HG03066 (cell line): ENCODE data around the gene CNN2.
"Not testable (repeated sequence)": the region's sequence is repeated elsewhere in the genome, so short reads cannot be mapped to it uniquely, and the experiment has no call there.

Experiments
- ATAC-seq: cut with Tn5 transposase; IDR thresholded peaks from one replicate; pipeline ENCODE4 v1.9.1; 2021; ENCODE audit warnings: low read depth; ENCODE audit not compliant: unreplicated experiment

CNN2 gene

DNA sequence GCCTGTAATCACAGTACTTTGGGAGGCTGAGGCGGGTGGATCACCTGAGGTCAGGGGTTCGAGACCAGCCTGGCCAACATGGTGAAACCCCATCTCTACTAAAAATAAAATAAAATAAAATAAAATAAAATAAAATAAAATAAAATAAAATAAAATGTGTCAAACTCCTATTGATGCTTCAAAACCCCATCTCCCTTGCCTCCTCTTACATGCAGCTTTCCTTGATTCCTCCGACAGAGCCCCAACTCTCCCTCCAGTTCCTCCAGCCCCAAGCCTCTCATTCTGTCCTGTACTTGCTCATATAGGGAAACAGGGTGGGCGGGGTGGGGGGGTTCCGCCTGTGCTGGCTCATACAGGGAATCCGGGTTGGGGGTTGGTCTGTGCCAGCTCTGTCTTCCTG is 1.3 kb upstream of the CNN2 start:
- not testable (repeated sequence) for ATAC-seq

DNA sequence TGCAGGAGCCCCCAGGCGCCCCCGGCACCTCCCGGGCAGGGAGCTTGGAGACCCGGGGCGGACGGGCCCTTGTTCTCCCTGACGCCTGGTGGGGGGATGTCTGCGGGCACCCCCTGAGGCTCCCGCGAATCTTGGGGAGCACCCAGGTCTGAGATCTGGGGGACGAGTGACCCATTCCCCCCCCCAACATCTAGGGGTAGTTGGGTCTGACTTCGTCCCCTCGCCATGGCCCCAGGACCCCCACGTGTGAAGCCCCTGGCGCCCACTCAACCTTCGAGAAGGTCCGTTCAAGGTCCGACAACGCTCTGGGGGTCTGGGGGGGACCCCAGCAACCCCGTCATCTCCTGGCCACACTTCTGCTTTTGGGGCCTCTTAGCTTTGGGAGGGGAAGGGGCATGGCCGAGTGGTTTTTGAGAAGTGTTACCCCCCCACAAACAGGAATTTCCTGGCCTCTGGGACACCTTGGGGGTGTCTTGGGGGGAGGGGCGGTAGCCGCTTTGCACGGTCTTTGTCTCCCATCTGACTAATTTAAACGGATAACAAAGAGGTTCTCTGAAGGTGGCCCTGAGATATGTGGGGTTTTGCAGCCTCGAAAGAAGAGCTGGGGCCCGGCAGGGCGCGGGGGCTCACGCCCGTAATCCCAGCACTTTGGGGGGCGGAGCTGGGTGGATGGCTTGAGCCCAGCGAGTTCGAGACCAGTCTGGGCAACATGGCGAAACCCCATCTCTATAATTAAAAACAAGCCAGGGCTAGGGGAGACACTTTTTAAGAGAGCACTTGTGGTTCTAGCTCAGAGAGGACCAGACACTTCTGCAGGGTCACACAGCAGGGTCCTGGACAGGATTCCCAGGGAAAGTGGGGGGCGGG is 608 bp downstream of the CNN2 start:
- no peak for ATAC-seq

DNA sequence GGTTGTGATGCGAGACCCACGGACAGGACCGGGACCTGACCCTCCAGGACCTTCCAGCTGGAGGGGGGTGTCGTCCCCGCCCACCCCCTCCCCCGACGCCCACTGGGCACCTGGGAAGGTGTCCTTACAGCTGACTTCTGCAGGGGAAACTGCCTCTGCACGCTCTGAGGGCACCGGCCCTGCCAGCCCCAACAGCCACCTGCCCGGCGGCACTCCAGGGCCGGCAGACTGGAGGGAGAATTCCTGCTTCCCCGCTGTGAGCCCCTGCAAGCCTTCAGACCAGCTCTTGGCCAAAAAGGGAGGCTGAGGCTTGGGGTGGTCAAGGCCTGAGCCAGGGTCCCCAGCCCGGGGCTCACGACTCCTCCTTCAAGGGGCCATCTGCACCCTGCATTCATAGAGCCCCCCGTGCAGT is 1.2 kb downstream of the CNN2 start:
- no peak for ATAC-seq

DNA sequence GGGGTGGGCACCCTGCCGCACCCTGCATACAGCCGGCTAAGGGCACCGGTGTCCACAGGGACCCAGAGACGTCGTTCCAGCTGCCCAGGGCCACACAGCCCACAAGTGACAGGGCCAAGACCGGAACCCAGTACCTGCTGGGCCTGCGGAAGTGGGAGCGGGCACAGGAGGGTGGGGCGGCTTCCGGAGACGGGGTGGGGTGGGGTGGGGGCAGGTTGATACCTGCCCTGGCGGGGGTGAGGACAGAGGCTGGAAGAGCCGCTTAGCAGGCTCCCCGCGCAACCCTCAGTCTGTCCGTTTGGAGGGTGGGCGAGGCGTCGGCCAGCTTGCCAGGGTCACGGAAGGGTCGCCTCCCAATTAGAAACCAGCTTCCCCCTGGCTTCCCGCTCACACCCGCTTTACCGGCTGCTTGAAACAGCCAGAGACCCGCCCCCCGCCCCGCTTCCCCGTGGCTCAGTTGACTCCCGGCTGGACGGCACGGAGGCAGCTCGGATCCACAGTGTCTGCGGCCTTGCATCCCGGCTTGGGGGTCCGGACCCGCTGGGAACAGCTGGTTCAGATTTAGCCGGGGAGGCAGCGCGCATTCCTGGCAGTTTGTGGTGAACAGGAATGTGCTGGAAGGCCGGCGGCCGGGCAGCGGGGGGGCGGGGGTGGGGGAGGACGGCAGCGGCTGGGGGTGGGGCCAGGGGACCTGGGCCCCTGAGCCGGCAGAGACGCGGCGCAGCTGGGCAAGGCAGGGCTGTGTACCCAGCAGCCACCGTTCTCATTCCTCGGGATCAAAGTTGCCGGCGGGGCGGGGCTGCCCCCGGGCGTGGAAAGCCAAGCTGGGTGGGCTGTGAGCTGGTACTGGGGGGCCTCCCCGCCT is 1.9 kb downstream of the CNN2 start:
- no peak for ATAC-seq

DNA sequence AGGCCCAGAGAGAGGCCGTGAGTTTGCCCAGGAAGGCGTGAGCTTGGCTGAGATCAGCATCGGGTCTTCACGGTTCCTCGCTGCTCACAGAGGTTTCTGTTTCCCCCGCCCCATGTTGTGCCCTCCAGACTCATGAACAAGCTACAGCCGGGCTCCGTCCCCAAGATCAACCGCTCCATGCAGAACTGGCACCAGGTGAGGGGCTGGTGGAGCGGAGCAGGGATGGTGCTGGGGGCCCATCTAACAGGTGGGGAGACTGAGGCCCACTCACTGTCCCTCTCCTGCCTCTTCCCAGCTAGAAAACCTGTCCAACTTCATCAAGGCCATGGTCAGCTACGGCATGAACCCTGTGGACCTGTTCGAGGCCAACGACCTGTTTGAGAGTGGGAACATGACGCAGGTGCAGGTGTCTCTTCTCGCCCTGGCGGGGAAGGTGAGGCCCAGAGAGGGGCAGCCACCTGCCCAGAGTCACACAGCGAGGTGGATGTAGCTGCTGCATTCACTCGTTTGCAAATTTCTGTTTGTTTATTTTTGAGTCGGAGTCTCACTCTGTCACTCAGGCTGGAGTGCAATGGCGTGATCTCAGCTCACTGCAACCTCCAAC is 6.0 kb downstream of the CNN2 start:
- ATAC-seq, result no peak

DNA sequence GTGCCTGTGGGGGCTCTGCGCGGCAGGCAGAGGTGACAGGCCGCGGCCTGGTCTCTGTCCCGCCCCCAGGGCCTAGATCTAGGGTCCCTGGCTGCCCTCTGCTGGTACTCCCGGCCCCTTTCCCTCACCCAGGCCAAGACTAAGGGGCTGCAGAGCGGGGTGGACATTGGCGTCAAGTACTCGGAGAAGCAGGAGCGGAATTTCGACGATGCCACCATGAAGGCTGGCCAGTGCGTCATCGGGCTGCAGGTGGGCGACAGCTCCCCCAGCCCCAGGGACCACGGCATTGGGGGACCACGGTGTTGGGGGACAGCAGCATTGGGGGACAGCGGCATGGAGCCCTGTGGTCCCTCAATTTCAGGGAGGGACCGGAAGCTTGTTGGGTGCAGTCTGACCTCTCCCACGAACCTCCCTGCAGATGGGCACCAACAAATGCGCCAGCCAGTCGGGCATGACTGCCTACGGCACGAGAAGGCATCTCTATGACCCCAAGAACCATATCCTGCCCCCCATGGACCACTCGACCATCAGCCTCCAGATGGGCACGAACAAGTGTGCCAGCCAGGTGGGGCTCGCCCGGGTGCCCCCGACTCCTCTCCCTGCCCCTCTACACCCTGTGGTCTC is 9.7 kb downstream of the CNN2 start:
- no peak for ATAC-seq

DNA sequence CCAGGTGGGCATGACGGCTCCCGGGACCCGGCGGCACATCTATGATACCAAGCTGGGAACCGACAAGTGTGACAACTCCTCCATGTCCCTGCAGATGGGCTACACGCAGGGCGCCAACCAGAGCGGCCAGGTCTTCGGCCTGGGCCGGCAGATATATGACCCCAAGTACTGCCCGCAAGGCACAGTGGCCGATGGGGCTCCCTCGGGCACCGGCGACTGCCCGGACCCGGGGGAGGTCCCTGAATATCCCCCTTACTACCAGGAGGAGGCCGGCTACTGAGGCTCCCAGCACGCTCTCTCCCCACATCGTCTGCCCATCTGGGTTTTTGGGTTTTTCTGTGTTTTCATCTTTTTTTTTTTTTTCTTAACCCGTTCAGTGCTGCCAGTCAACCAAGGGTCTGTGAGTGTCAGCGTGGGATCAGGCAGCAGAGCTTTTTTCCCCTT is 11.2 kb downstream of the CNN2 start:
- ATAC-seq, result no peak

DNA sequence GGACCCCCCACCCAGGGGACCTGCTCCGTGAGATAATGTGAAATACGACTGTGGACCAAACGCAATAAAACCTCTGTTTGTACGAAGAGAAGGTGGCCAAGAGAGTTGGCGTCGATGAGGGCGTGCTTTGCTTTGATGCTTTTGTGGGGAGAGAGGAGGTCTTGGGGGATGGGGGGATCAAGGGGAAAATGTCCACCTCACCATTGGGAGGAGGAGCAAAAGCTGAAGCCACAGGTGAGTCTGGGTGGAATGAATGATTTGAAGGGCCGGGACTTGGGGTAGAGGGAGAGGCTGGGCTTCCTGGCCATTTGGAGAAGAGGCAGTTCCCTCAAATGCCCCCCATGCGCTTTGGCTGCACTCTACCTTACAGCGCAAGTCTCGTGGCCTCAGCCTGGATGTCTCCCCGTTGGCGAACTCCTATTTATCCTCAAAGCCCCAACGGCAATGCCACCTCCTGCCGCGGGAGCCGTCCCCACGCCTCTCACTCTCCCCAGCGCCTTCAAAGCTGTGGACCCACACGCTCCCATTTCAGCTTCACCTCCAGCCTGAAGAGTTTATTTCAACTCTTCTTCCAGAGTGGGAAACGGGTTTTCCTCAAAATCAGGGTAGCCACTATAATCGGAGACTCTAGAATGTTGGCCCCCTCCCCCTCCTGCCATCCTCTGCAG is 12.7 kb downstream of the CNN2 start:
- no peak for ATAC-seq

DNA sequence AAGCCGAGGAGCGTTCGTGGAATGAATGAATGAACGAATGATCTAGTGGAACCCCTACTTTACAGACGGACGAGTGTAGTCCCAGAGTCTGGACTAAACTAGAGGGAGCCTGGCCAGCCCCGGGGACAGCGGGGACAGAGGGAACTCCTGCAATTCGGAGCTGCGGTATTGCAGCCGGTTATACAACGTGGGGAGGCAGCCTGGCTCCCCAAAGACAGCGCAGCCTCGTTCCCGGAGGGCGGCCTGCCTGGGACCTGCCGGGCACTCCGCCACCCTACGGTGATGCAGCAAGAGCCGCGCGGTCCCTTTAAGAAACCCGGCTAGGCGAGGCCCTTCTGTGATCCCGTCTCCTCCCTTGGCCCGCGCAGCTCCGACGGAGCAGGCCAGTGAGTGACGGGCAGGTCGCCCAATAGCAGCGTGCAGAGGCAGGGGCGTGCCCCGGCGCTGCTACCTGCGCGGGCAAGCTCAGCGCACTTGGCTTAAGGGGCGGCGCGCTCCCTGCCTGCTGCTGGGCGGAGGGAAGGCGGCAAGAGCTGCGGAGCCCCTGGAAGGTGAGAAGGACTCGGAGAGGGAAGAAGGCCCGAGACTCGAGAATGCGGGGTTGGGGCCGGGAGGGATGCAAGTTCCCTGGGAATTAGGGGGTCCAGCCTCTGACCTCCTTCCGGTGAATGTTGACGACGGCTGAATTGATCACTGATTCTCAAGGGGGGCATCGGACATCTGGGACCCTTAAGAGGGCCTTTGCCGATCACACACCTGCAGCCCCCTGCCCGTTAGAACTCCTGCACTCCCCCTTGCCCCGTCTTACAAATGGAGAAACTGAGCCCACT is 13.5 kb downstream of the CNN2 start, which contains the start of gene ABCA7:
Gene ABCA7, plus strand, starts transcription at position 462 of the 830 bp plus-strand sequence. CDS start 1,255 bp downstream, outside the sequence.
- ATAC-seq, result peak; percentile 74

DNA sequence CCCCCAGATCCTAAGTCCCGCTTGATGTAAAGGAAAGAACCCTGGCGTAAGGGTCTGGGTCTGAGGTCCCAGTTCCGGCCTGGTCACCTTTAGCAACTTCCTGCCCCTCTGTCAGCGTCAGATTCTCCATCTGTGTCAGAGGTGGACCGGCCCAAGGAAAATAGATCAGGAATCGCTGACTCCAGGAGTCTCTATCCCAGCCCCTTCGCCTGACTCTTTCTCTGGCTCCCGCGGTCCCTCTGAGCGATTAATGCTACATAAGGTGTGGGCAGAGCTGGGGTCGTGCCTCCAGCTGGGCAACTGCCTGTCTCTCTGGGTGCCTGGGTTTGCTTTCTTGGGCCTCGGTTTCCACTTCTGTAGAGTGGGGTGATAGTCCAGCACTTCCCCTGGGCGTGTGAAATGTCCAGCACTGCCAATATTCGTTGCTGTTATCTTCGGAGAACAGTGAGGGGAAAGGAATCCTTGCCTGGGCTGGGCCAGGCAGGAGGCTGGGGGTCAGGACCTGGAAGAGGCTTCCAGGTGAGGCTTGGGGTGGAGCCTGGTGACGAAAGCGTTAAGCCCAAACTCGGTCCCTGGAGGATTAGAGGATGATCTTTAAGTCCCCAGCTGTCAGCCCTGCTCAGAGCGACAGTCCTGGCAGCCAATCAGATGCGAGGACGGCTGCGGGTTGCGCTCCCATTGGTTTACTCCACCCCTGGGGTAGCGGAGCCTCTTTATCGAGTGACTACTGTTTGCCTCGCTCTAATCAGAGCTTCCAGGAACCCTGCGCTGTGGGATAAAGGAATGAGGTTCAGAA is 14.3 kb downstream of the CNN2 start:
- ATAC-seq, result no peak

DNA sequence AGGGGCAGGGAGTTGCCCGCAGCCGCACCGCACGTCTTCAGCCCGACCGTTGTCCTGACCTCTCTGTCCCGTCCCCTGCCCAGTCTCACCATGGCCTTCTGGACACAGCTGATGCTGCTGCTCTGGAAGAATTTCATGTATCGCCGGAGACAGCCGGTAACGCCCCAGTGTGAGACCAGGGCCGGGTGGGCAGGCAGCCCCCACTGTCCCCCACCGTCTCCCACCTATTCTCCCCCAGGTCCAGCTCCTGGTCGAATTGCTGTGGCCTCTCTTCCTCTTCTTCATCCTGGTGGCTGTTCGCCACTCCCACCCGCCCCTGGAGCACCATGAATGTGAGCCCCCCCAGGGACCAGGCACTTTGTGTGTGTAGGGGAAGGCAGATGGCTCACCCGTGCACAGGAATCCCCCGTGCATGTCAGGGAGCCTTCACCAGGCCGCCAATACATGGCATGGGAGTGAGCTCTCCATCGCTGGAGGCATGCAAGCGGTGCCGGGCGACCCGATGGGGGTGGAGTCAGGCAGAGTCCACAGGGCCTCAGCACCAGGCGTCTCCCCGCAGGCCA is 14.9 kb downstream of the CNN2 start:
- ATAC-seq, result no peak

DNA sequence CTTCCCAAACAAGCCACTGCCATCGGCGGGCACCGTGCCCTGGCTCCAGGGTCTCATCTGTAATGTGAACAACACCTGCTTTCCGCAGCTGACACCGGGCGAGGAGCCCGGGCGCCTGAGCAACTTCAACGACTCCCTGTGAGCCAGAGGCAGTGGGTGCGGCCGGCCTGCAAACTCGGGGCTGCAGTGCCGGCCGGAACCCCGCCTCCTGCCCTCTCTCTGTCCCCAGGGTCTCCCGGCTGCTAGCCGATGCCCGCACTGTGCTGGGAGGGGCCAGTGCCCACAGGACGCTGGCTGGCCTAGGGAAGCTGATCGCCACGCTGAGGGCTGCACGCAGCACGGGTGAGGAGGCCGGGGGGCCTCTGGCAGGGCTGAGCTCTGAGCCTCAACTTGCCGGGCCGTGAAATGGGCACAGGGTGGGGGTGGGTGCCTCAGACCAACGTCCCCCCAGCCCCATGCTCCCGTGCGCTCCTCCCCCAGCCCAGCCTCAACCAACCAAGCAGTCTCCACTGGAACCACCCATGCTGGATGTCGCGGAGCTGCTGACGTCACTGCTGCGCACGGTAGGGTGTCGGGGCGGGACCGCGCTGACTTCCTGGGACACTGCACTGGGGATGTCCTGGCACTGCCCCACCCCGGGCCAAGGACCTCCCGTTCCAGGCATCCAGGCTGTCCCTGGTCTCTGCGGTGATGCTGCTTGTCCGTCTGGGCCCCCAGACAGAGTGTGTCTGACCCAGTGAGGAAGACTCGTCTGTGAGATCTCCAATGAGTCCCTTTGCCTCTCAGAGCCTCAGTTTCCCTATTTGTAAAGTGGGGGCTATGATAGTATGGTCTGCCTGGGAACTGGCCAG is 15.7 kb downstream of the CNN2 start:
- ATAC-seq, result no peak

DNA sequence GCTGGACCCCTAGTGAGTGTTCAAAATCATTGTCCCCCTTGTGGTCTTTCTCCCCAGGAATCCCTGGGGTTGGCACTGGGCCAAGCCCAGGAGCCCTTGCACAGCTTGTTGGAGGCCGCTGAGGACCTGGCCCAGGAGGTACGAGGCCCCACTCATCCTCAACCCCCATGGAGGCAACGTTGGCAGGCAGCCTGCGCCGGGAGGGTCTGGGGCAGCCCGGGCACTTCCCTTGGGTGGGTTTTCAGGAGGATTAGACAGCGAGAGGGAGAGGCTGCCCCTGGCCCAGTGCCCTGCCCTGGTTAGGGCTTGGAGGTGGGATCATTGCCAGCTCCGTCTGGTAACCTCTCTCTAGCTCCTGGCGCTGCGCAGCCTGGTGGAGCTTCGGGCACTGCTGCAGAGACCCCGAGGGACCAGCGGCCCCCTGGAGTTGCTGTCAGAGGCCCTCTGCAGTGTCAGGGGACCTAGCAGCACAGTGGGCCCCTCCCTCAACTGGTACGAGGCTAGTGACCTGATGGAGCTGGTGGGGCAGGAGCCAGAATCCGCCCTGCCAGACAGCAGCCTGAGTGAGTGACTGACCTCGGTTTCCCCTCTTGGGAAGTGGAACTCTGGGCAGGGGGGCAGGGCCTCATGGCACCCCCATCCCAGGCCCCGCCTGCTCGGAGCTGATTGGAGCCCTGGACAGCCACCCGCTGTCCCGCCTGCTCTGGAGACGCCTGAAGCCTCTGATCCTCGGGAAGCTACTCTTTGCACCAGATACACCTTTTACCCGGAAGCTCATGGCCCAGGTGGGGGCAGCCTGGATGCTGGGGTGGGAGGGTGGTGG is 16.5 kb downstream of the CNN2 start:
- ATAC-seq, result no peak

DNA sequence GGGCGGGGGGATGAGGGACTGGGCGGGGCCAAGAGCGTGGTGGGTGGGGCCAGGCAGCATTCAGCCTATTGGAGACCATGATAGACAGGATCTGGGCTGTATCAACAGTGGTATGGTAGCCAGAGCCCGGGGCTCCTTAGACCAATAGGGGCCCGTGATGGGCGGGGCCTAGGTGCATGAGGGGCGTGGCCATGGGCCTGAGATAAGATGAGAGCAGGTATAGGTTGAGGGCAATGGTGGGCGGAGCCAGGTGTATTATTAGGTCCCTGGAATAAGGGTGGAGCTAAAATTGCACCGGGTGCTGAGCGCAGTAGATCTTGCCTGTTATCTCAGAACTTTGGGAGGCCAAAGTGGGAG is 18.8 kb downstream of the CNN2 start:
- ATAC-seq, result no peak

DNA sequence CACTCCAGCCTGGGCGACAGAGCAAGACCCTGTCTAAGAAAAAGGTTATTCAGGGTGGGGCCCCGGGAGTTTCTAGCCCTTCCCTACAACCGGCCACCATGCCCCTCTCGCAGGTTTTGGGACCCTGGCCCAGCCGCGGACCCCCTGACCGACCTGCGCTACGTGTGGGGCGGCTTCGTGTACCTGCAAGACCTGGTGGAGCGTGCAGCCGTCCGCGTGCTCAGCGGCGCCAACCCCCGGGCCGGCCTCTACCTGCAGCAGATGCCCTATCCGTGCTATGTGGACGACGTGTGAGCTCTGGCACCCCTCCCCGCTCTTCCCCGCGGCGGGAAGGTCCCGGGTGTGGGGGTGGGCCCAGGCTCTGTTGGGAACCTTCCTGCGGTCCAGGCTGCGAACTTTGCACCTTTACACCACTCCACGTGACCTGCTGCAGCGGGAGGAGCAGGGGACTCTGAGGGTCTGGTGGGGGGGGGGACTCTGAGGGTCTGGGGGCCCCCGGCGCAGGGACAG is 19.8 kb downstream of the CNN2 start:
- no peak for ATAC-seq
